ENCODE measurements around the gene BTBD10.
A peak's percentile ranks its signal among the peaks of the same experiment; 100 is the strongest.

BTBD10 gene

GRCh38 chr11:13367115-13367514, 95.9 kb downstream of the BTBD10 start:
- DNase-seq, result no peak

GRCh38 chr11:13366266-13367026, 96.6 kb downstream of the BTBD10 start:
- no peak for DNase-seq

GRCh38 chr11:13364388-13364787, 98.6 kb downstream of the BTBD10 start:
- no peak for DNase-seq

- no peak for DNase-seq
Measured at GRCh38 chr11:13362596-13363109, 100.4 kb downstream of the BTBD10 start.

- no peak for DNase-seq
Measured at GRCh38 chr11:13358596-13359270, 104.3 kb downstream of the BTBD10 start.

- DNase-seq, result no peak
Measured at GRCh38 chr11:13357232-13357631, 105.8 kb downstream of the BTBD10 start.

GRCh38 chr11:13355191-13355590, 107.8 kb downstream of the BTBD10 start:
- DNase-seq, result no peak

GRCh38 chr11:13354335-13354734, 108.7 kb downstream of the BTBD10 start:
- peak; percentile 19 for DNase-seq

- peak; percentile 25 for DNase-seq
Measured at GRCh38 chr11:13352711-13353110, 110.3 kb downstream of the BTBD10 start.

- no peak for DNase-seq
Measured at GRCh38 chr11:13349581-13349980, 113.4 kb downstream of the BTBD10 start.

- DNase-seq, result no peak
Measured at GRCh38 chr11:13349046-13349445, 114.0 kb downstream of the BTBD10 start.

- DNase-seq, result no peak
Measured at GRCh38 chr11:13348305-13348704, 114.7 kb downstream of the BTBD10 start.

- no peak for DNase-seq
Measured at GRCh38 chr11:13347901-13348300, 115.1 kb downstream of the BTBD10 start.

GRCh38 chr11:13346470-13346869, 116.6 kb downstream of the BTBD10 start:
- DNase-seq, result no peak

GRCh38 chr11:13344818-13345217, 118.2 kb downstream of the BTBD10 start:
- no peak for DNase-seq

- peak; percentile 80 for DNase-seq
Measured at GRCh38 chr11:13343931-13344717, 118.9 kb downstream of the BTBD10 start.

GRCh38 chr11:13343067-13343466, 120.0 kb downstream of the BTBD10 start:
- no peak for DNase-seq

GRCh38 chr11:13341026-13341425, 122.0 kb downstream of the BTBD10 start:
- DNase-seq, result no peak

- no peak for DNase-seq
Measured at GRCh38 chr11:13339195-13340153, 123.5 kb downstream of the BTBD10 start.

- DNase-seq, result peak; percentile 60
Measured at GRCh38 chr11:13338427-13339069, 124.5 kb downstream of the BTBD10 start.

GRCh38 chr11:13338019-13338426, 125.0 kb downstream of the BTBD10 start:
- peak; percentile 6 for DNase-seq

Data from hematopoietic multipotent progenitor cell treated with erythropoietin and hydrocortisone succinate and interleukin-3 and kit ligand, for 8 days (in vitro differentiated cells).